Spleen (tissue), 11 donors: ENCODE measurements around the gene EGFLAM. TPM values are rescaled to one million over a fixed set of nuclear protein-coding genes. Genes with fewer than 3 reads are reported as not detected.

Experiments used
- DNase-seq: peaks from one replicate; pipeline ENCODE4 v3.0.0-alpha.2; 2020
- H3K27ac ChIP-seq, 8 donors: fragments of 200-600 bp; sonication (generic) in 7 of 8; 1 replicate in 4 of 8; 2 replicates in 4 of 8; pipeline versions ENCODE4 v1.5.0 to v1.8.0; 2016 to 2021; ENCODE audit warnings: inconsistent platforms in 4 of 8, mild to moderate bottlenecking in 4 of 8, moderate library complexity in 1 of 8
- H3K27me3 ChIP-seq, 7 donors: fragments of 200-600 bp; sonication (generic) in 6 of 7; replicated peaks in 1 of 7; 1 replicate in 4 of 7; 2 replicates in 3 of 7; pipeline versions ENCODE4 v1.5.0 to v1.8.0; 2016 to 2021; ENCODE audit warnings: inconsistent platforms in 3 of 7, mild to moderate bottlenecking in 1 of 7
- H3K36me3 ChIP-seq, 6 donors: fragments of 200-600 bp; sonication (generic) in 5 of 6; 1 replicate in 4 of 6; 2 replicates in 2 of 6; pipeline versions ENCODE4 v1.5.0 to v1.8.0; 2016 to 2021; ENCODE audit warnings: inconsistent platforms in 2 of 6
- H3K4me1 ChIP-seq, 6 donors: fragments of 200-600 bp; sonication (generic) in 5 of 6; 1 replicate in 3 of 6; 2 replicates in 3 of 6; pipeline versions ENCODE4 v1.5.0 to v1.8.0; 2016 to 2021; ENCODE audit warnings: inconsistent platforms in 3 of 6
- H3K4me3 ChIP-seq, 8 donors: fragments of 200-600 bp; sonication (generic) in 7 of 8; 1 replicate in 4 of 8; 2 replicates in 4 of 8; pipeline versions ENCODE4 v1.5.0 to v1.8.0; 2016 to 2021; ENCODE audit warnings: inconsistent platforms in 4 of 8, mild to moderate bottlenecking in 4 of 8, moderate library complexity in 2 of 8
- H3K9me3 ChIP-seq, 8 donors: fragments of 200-600 bp; sonication (generic) in 7 of 8; 1 replicate in 4 of 8; 2 replicates in 4 of 8; pipeline versions ENCODE4 v1.5.0 to v1.8.0; 2016 to 2021; ENCODE audit warnings: inconsistent platforms in 4 of 8
- CTCF ChIP-seq, 11 experiments: fragments of 200-600 bp in 7 of 11; fragments of 450-650 bp in 4 of 11; sonication (generic) in 4 of 11; IDR thresholded peaks in 8 of 11; conservative IDR thresholded peaks in 3 of 11; 1 replicate in 7 of 11; 2 replicates in 4 of 11; pipeline versions ENCODE4 v1.4.0 to v1.8.0; 2016 to 2021; ENCODE audit warnings: antibody characterized with exemption in 11 of 11, inconsistent platforms in 4 of 11, mild to moderate bottlenecking in 1 of 11
- POLR2A ChIP-seq, 3 donors: fragments of 450-650 bp; IDR thresholded peaks; one replicate each; pipeline ENCODE4 v1.5.1; 2017; ENCODE audit warnings: antibody characterized with exemption in 3 of 3, mild to moderate bottlenecking in 1 of 3
- POLR2AphosphoS5 ChIP-seq, 3 donors: sonication (generic); formaldehyde crosslinking; IDR thresholded peaks; one replicate each; pipeline ENCODE4 v1.5.1; 2017; ENCODE audit warnings: antibody characterized with exemption in 3 of 3
- WGBS, 5 donors: extraction: QIAGEN DNeasy Blood & Tissue Kit in 3 of 5; methylation state at CpG; one replicate each; pipeline versions ENCODE4 v1.1.5 to v1.1.7; 2013 to 2018; 5-methylcytosine and 5-hydroxymethylcytosine counted together
- intact Hi-C: fragments of 100-400 bp; cut with DNase I; formaldehyde crosslinking; loops from one replicate; pipeline ENCODE4 v1.15.0; 2023; ENCODE audit warnings: low total_unique reads
- polyA plus RNA-seq, 3 donors: library from polyadenylated mRNA; stranded (reverse); fragments of 200-250 nt; gene quantifications; one replicate each; pipeline ENCODE4 v1.2.1, GENCODE V29; 2013
- total RNA-seq, 7 donors: library from RNA; depleted of rRNA in 3 of 7; stranded (reverse); fragments of >200 nt in 3 of 7; fragmentation: NEBNext Ultra II Directional in 4 of 7; extraction: Animal tissue kit (Norgen Biotek cat#: 25700) in 4 of 7; gene quantifications; one replicate each; pipeline versions ENCODE4 v1.1.0 to v1.2.1, GENCODE V29; 2016 to 2021
- donor health status: healthy with polysubstance abuse.
- donor health status: DM: no; HTN: no; CAD: no; lungs with moderate emphysema.
- donor health status: DM: no; HTN: no; CAD: no.
- donor health status: Bipolar disorder and iron deficiency.
- donor health status: healthy.
- donor health status: DM: no; HTN: no; CAD: no.
- donor health status: DM: yes; HTN: yes; CAD: no.

The EGFLAM gene
- total and polyA plus RNA-seq, 10 donors = 6.0 to 16.8 (median 10.9) TPM

- H3K36me3 ChIP-seq = no peaks in the 10 kb centered on the region
- no peak for DNase-seq
- peaks cover 0 to 30% (median 13%) of the 10 kb centered on the region in 8 donors for H3K9me3 ChIP-seq
- H3K27me3 ChIP-seq = no peaks in the 10 kb centered on the region
- intact Hi-C loops = no loop called here
- TF ChIP-seq CTCF (IDR thresholded peaks at IDR 0.05 in 8 of 11, conservative IDR thresholded peaks at IDR 0.05 in 3 of 11) (no peak), POLR2A (IDR thresholded peaks at IDR 0.05) (no peak), POLR2AphosphoS5 (IDR thresholded peaks at IDR 0.05) (no peak)
- WGBS, 5 donors = 71 to 95% (median 84%) methylated on average over 4 of the region's 4 CpGs
- H3K4me1 ChIP-seq = no peaks in the 10 kb centered on the region
- no peak overlapping the region for H3K4me3 ChIP-seq
- no peak overlapping the region for H3K27ac ChIP-seq
Observed at GRCh38 chr5:38234737-38235136, 23.6 kb upstream of the EGFLAM start.

- Histone ChIP-seq H3K27ac (no peak overlapping the region), H3K4me3 (no peak overlapping the region), H3K4me1 (no peaks in the 10 kb centered on the region), H3K36me3 (no peaks in the 10 kb centered on the region), H3K27me3 (no peaks in the 10 kb centered on the region), H3K9me3 (peaks cover 0 to 30% (median 13%) of the 10 kb centered on the region in 8 donors)
- no peak for TF ChIP-seq CTCF (IDR thresholded peaks at IDR 0.05 in 8 of 11, conservative IDR thresholded peaks at IDR 0.05 in 3 of 11)
- TF ChIP-seq POLR2A (IDR thresholded peaks at IDR 0.05) = no peak
- TF ChIP-seq POLR2AphosphoS5 (IDR thresholded peaks at IDR 0.05) = no peak
- 16 to 60% (median 21%) methylated on average over 2 of the region's 2 CpGs for WGBS, 5 donors
- intact Hi-C loops = no loop called here
- DNase-seq = no peak
Observed at GRCh38 chr5:38237681-38238080, 20.7 kb upstream of the EGFLAM start.

GRCh38 chr5:38240212-38240611 is 18.1 kb upstream of the EGFLAM start:
- WGBS, 5 donors = 38 to 74% (median 62%) methylated on average over 1 of the region's 1 CpG
- Histone ChIP-seq H3K27ac (no peak overlapping the region), H3K27me3 (no peaks in the 10 kb centered on the region), H3K9me3 (peaks cover 0 to 12% (median 3%) of the 10 kb centered on the region in 8 donors), H3K4me1 (no peaks in the 10 kb centered on the region), H3K36me3 (no peaks in the 10 kb centered on the region), H3K4me3 (no peak overlapping the region)
- no peak for DNase-seq
- intact Hi-C loops = no loop called here
- TF ChIP-seq POLR2AphosphoS5 (IDR thresholded peaks at IDR 0.05) (no peak), CTCF (IDR thresholded peaks at IDR 0.05 in 8 of 11, conservative IDR thresholded peaks at IDR 0.05 in 3 of 11) (no peak), POLR2A (IDR thresholded peaks at IDR 0.05) (no peak)

GRCh38 chr5:38241655-38242054 is 16.7 kb upstream of the EGFLAM start:
- no peaks in the 10 kb centered on the region for H3K9me3 ChIP-seq
- H3K27ac ChIP-seq = no peak overlapping the region
- no peaks in the 10 kb centered on the region for H3K27me3 ChIP-seq
- intact Hi-C loops = no loop called here
- TF ChIP-seq CTCF (IDR thresholded peaks at IDR 0.05 in 8 of 11, conservative IDR thresholded peaks at IDR 0.05 in 3 of 11) = no peak
- TF ChIP-seq POLR2AphosphoS5 (IDR thresholded peaks at IDR 0.05) = no peak
- TF ChIP-seq POLR2A (IDR thresholded peaks at IDR 0.05) = no peak
- DNase-seq = no peak
- H3K4me1 ChIP-seq = no peaks in the 10 kb centered on the region
- WGBS, 5 donors = 54 to 59% (median 58%) methylated on average over 5 of the region's 5 CpGs
- H3K4me3 ChIP-seq = no peak overlapping the region
- no peaks in the 10 kb centered on the region for H3K36me3 ChIP-seq
